ENCODE results near the gene EYA2. TPM values are rescaled to one million over a fixed set of nuclear protein-coding genes. Genes with fewer than 3 reads are reported as not detected.

Gene EYA2
- total RNA-seq, 1 donor from 2014 or later: not detected

DNA sequence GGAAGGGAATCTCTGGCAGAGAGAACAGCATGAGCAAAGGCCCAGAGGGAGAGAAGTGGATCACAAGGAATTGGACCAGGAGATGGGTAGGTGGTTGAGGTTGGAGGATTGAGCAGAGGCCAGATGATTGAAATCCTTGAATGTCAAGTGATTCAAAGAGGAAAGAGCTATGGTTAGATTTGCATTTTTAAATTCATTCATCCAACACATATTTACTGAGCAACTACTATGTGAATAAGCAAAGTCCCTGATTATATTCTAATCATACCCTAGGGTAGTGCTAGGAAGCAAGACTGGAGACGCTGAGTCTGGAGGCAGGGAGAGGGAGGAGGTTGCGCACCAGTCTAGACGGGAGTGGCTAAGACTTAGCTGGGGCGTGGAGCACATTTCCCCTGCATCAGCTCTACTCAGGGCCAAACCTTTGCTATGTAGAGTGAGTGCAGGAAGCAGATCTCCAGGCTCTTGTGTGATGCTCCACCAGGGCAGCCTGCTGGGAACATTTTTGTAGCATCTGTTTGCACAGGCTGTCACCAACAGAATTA, 40.2 kb downstream of the EYA2 start:
- TF ChIP-seq, protein P1, sequence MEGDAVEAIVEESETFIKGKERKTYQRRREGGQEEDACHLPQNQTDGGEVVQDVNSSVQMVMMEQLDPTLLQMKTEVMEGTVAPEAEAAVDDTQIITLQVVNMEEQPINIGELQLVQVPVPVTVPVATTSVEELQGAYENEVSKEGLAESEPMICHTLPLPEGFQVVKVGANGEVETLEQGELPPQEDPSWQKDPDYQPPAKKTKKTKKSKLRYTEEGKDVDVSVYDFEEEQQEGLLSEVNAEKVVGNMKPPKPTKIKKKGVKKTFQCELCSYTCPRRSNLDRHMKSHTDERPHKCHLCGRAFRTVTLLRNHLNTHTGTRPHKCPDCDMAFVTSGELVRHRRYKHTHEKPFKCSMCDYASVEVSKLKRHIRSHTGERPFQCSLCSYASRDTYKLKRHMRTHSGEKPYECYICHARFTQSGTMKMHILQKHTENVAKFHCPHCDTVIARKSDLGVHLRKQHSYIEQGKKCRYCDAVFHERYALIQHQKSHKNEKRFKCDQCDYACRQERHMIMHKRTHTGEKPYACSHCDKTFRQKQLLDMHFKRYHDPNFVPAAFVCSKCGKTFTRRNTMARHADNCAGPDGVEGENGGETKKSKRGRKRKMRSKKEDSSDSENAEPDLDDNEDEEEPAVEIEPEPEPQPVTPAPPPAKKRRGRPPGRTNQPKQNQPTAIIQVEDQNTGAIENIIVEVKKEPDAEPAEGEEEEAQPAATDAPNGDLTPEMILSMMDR (IDR thresholded peaks at IDR 0.05; ENCODE audit: insufficient read depth, low read length, poor library complexity, severe bottlenecking): no peak
- DNase-seq (ENCODE audit: low read depth): no peak
- peaks cover 3% of the 10 kb centered on the region for H3K27me3 ChIP-seq (ENCODE audit: control insufficient read depth, insufficient read depth, low read length)
- H3K36me3 ChIP-seq (ENCODE audit: control insufficient read depth, insufficient read depth, low read length): no peaks in the 10 kb centered on the region
- no peak overlapping the region for H3K4me3 ChIP-seq (ENCODE audit: low read depth, low read length)

DNA sequence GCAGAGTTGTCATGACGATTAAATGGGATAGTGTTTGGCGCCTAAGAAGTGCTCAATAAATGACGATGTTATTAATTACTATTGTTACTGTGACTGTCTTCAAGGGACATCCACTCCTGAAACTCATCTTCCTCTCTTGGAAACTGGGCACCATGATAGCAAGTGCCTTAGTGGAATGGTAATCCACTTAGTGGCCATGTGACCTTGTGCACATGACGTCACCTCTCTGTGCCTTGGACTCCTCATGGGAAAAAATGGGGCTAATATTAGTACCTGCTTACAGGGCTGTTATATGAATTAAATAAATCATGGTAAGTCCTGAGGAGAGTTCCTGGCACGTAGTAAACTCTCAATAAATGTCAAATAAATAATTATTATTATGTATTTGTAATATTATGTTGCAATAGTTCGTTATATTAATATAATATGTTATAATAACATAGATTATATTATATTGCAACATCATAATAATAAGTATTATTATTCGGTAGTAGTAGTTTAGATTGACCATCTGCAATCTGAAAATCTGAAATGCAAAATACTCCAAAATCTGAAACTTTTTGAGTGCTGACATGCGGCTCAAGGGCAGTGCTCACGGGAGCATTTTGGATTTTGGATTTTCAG, 40.9 kb downstream of the EYA2 start:
- H3K36me3 ChIP-seq (ENCODE audit: control insufficient read depth, insufficient read depth, low read length): no peaks in the 10 kb centered on the region
- TF ChIP-seq, protein P1 (IDR thresholded peaks at IDR 0.05; ENCODE audit: insufficient read depth, low read length, poor library complexity, severe bottlenecking): no peak
- H3K4me3 ChIP-seq (ENCODE audit: low read depth, low read length): no peak overlapping the region
- no peak for DNase-seq (ENCODE audit: low read depth)
- H3K27me3 ChIP-seq (ENCODE audit: control insufficient read depth, insufficient read depth, low read length): peaks cover 3% of the 10 kb centered on the region

DNA sequence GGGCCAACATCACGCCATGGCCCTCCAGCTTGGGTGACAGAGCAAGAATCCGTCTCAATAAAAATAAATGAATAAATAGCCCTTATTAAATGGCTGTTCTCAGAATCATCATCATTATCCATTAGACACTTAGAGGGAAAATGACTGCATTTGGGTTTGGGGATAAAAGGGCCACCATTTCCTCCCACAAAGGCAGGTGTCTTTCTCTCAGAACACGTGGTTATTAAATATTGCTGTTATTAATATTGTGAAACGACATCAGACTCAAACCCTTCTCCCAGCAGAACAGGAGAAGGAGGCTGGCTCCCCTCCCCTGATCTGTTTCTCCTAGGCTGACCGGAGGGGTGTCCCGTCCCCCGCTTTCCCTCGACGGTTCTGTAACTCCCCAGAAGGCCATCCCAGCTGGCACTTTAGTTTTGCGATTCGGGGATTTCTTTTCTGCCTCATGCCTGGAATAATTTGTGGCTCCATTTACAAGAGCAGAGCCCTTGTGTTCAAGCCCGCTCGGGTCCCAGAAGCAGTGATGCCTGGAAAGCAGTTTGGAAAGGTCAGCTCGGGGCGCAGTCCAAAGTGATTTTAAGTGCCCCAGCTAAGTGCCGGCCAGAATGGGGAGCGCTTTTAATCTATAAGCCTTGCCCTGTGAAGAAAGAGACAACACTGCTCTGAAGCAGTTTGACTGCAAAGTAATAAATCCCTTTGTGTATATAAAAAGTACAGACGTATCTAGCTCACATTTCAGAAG, 41.9 kb downstream of the EYA2 start:
- Histone ChIP-seq H3K27me3 (ENCODE audit: control insufficient read depth, insufficient read depth, low read length) (peaks cover 5% of the 10 kb centered on the region), H3K4me3 (ENCODE audit: low read depth, low read length) (no peak overlapping the region), H3K36me3 (ENCODE audit: control insufficient read depth, insufficient read depth, low read length) (no peaks in the 10 kb centered on the region)
- TF ChIP-seq, protein P1 (IDR thresholded peaks at IDR 0.05; ENCODE audit: insufficient read depth, low read length, poor library complexity, severe bottlenecking): no peak
- no peak for DNase-seq (ENCODE audit: low read depth)

DNA sequence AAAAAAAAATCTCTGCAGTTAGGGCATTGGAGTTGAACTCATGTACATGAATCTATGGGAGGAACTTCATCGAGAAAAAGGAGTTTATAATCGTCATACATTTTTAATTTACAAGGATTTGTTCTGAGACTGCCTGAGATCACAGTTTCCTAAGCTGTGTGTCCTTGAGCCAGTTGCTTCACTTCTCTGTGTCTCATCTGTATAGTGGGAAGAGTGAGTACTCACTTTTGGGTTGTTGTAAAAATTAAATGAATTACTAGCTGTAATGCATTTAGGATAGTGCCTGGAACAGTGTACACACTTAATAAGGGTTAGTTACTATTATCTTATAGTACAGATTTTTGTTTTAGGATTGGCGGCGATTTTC, 42.5 kb downstream of the EYA2 start:
- TF ChIP-seq, protein P1 (IDR thresholded peaks at IDR 0.05; ENCODE audit: insufficient read depth, low read length, poor library complexity, severe bottlenecking): no peak
- peaks cover 5% of the 10 kb centered on the region for H3K27me3 ChIP-seq (ENCODE audit: control insufficient read depth, insufficient read depth, low read length)
- no peak overlapping the region for H3K4me3 ChIP-seq (ENCODE audit: low read depth, low read length)
- no peaks in the 10 kb centered on the region for H3K36me3 ChIP-seq (ENCODE audit: control insufficient read depth, insufficient read depth, low read length)
- DNase-seq (ENCODE audit: low read depth): no peak

DNA sequence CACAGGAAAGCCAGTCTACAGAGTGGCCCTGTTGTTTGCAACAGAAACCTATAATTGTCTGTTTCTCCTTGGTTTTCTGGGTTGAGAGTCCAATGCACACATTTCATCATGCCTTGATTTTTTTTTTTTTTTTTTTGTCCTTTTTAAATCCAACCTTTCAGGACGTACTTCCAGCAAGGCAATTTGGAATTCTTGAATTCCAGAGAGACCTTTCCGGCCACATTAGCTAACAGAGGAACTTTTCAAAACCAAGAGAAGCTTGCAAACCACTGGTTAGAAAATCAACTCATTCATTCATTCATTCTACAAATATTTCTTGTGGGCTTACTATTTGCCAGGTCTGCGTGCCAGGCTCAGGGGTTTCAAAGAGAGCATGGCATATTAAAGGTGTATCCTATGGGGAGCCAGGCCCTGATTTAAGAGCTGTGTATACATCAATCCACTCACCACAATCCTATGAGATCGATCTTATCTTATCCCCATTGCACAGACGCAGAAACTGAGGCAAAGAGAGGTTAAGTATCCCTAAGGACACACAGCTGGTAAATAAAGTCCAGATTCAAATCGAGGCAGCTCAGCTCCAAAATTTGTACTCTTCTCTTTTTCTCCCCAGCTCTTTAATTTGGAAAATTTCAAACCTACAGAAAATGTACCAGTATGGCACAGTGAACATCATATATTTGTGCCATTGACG, 43.0 kb downstream of the EYA2 start:
- Histone ChIP-seq H3K4me3 (ENCODE audit: low read depth, low read length) (no peak overlapping the region), H3K36me3 (ENCODE audit: control insufficient read depth, insufficient read depth, low read length) (no peaks in the 10 kb centered on the region), H3K27me3 (ENCODE audit: control insufficient read depth, insufficient read depth, low read length) (peaks cover 5% of the 10 kb centered on the region)
- TF ChIP-seq, protein P1 (IDR thresholded peaks at IDR 0.05; ENCODE audit: insufficient read depth, low read length, poor library complexity, severe bottlenecking): no peak
- no peak for DNase-seq (ENCODE audit: low read depth)

All from kidney epithelial cell (primary cell).